Activated CD4-positive, alpha-beta T cell treated with anti-CD3 and anti-CD28 coated beads, Interleukin-2, amount 10 ng/mL, durations not matched to agents 24 days and 14 days (primary cell): Measurements from ENCODE around the gene CIDEA. TPM values are rescaled to one million over a fixed set of nuclear protein-coding genes. Genes with fewer than 3 reads are reported as not detected.

Experiments used
- DNase-seq: peaks from one replicate; pipeline ENCODE4 v3.0.0; 2022
- H3K27ac Mint-ChIP-seq: one replicate; pipeline ENCODE4 v1.8.0; 2022; ENCODE audit warnings: mild to moderate bottlenecking, mixed read lengths
- H3K27me3 Mint-ChIP-seq: one replicate; pipeline ENCODE4 v1.8.0; 2022; ENCODE audit warnings: mixed read lengths
- H3K36me3 Mint-ChIP-seq: one replicate; pipeline ENCODE4 v1.8.0; 2022; ENCODE audit warnings: low read depth, mild to moderate bottlenecking, mixed read lengths
- H3K4me1 Mint-ChIP-seq: one replicate; pipeline ENCODE4 v1.8.0; 2021; ENCODE audit warnings: mixed read lengths
- H3K4me3 Mint-ChIP-seq: one replicate; pipeline ENCODE4 v1.8.0; 2022; ENCODE audit warnings: mild to moderate bottlenecking, moderate library complexity, mixed read lengths
- H3K9me3 Mint-ChIP-seq: one replicate; pipeline ENCODE4 v1.8.0; 2021; ENCODE audit warnings: mixed read lengths
- intact Hi-C: fragments of 100-400 bp; cut with micrococcal nuclease; formaldehyde crosslinking; loops from one replicate; pipeline ENCODE4 v1.15.1; 2023
- total RNA-seq: library from RNA; stranded (reverse); gene quantifications from 2 replicates; pipeline ENCODE4 v1.2.3, GENCODE V29; 2022

Gene CIDEA
- total RNA-seq, 1 donor from 2014 or later = not detected

DNA sequence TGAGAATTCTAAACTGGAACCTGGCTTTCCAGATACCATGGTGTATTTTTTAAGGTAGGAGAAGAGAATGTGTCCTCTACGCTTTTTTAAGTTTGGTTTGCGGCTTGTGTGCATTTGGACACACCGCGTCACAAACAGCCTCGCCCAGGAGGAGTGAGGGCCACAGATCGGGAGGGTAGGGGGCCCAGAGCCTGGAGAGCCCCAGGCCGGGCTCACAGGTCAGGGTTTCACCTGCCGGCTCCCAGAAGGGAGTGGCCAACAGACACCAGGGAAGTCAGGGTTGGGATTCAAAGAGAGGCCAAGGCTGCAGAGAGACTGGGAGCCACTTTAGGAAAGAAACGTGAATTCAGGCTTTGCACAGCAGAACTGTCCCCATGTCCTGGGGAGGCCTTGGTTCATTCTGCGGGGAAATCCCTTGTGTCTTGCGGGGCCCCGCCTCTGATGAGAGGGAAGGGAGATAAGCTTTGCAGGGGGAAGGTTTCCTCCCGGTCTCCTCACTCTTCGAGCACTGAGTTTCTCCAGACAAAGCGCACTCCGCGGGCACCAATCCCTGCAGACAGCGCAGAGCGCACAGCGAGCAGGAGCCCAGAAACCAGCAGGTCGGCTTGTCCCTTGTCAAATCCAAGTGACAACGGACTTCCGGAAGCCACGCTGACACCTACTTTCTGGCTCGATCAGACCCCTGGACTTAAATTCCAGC is 51.9 kb downstream of the CIDEA start:
- peaks cover 35% of the 10 kb centered on the region for H3K27me3 Mint-ChIP-seq
- no peaks in the 10 kb centered on the region for H3K9me3 Mint-ChIP-seq
- H3K36me3 Mint-ChIP-seq = peaks cover 11% of the 10 kb centered on the region
- intact Hi-C loops = no loop called here
- peaks cover 16% of the 10 kb centered on the region for H3K4me1 Mint-ChIP-seq
- H3K4me3 Mint-ChIP-seq = peak overlapping the region; percentile 85
- no peak for DNase-seq
- no peak overlapping the region for H3K27ac Mint-ChIP-seq

GRCh38 chr18:12306752-12307700 is 52.9 kb downstream of the CIDEA start:
- H3K36me3 Mint-ChIP-seq = peaks cover 19% of the 10 kb centered on the region
- peak; percentile 68 for DNase-seq
- H3K27me3 Mint-ChIP-seq = peaks cover 35% of the 10 kb centered on the region
- H3K9me3 Mint-ChIP-seq = peaks cover 4% of the 10 kb centered on the region
- H3K4me3 Mint-ChIP-seq = peak overlapping the region; percentile 85
- H3K4me1 Mint-ChIP-seq = peaks cover 16% of the 10 kb centered on the region
- peak overlapping the region; percentile 78 for H3K27ac Mint-ChIP-seq
- intact Hi-C loops = no loop called here

GRCh38 chr18:12307701-12308385 is 53.7 kb downstream of the CIDEA start, which contains the start of gene TUBB6:
Gene TUBB6, plus strand, starts transcription at chr18:12308241. Its CDS starts 52 bp downstream, at chr18:12308293.
- Mint-ChIP-seq H3K9me3 (peaks cover 4% of the 10 kb centered on the region), H3K27ac (peak within 1 kb of the TSS; percentile 78), H3K36me3 (peaks cover 22% of the 10 kb centered on the region), H3K4me1 (peaks cover 16% of the 10 kb centered on the region), H3K27me3 (peaks cover 35% of the 10 kb centered on the region), H3K4me3 (peak within 1 kb of the TSS; percentile 85)
- peak; percentile 85 for DNase-seq
- intact Hi-C loops = loop anchor here (1.0 to 2.0 kb wide), 3 partner anchors 69 to 399 kb away; partner anchors contain the start of genes AFG3L2, MPPE1 and SPIRE1

- DNase-seq = peak; percentile 79
- peak overlapping the region; percentile 60 for H3K27ac Mint-ChIP-seq
- H3K4me3 Mint-ChIP-seq = peak overlapping the region; percentile 82
- intact Hi-C loops = loop anchor here (1.0 to 2.0 kb wide), 3 partner anchors 69 to 400 kb away; partner anchors contain the start of genes AFG3L2, MPPE1 and SPIRE1
- H3K4me1 Mint-ChIP-seq = peaks cover 16% of the 10 kb centered on the region
- H3K27me3 Mint-ChIP-seq = peaks cover 35% of the 10 kb centered on the region
- peaks cover 7% of the 10 kb centered on the region for H3K9me3 Mint-ChIP-seq
- peaks cover 29% of the 10 kb centered on the region for H3K36me3 Mint-ChIP-seq
These were observed 54.4 kb downstream of the CIDEA start for GRCh38 chr18:12308386-12309100.

GRCh38 chr18:12309683-12310198 is 55.6 kb downstream of the CIDEA start:
- H3K9me3 Mint-ChIP-seq = peaks cover 7% of the 10 kb centered on the region
- H3K4me1 Mint-ChIP-seq = peaks cover 16% of the 10 kb centered on the region
- peaks cover 32% of the 10 kb centered on the region for H3K36me3 Mint-ChIP-seq
- H3K27ac Mint-ChIP-seq = peak overlapping the region; percentile 37
- DNase-seq = no peak
- peak overlapping the region; percentile 82 for H3K4me3 Mint-ChIP-seq
- H3K27me3 Mint-ChIP-seq = peaks cover 33% of the 10 kb centered on the region
- intact Hi-C loops = loop anchor here (2.0 kb wide), 1 partner anchor 401 kb away; the partner anchor contains the start of gene MPPE1

DNA sequence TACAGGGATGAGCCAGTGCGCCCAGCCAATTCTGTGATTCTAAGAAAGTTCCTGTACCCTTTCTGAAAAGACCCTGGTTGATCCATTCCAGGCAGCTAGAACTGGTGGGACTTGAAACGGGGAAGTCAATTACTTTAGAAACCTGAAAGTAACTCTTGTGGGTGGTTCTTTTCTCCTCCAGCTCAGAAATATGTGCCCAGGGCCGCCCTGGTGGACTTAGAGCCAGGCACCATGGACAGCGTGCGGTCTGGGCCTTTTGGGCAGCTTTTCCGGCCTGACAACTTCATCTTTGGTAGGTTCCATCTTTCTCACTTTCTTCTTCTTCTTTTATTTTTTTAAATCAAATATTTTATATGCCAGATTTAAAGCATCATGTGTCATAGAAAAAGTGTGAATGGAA is 56.6 kb downstream of the CIDEA start:
- H3K27me3 Mint-ChIP-seq = peaks cover 25% of the 10 kb centered on the region
- H3K4me1 Mint-ChIP-seq = peaks cover 16% of the 10 kb centered on the region
- no peak overlapping the region for H3K4me3 Mint-ChIP-seq
- no peak for DNase-seq
- H3K27ac Mint-ChIP-seq = no peak overlapping the region
- peaks cover 32% of the 10 kb centered on the region for H3K36me3 Mint-ChIP-seq
- H3K9me3 Mint-ChIP-seq = peaks cover 7% of the 10 kb centered on the region
- intact Hi-C loops = no loop called here

- Mint-ChIP-seq H3K27me3 (peaks cover 7% of the 10 kb centered on the region), H3K4me3 (no peak overlapping the region), H3K9me3 (peaks cover 7% of the 10 kb centered on the region), H3K36me3 (peaks cover 32% of the 10 kb centered on the region), H3K27ac (no peak overlapping the region), H3K4me1 (peaks cover 7% of the 10 kb centered on the region)
- intact Hi-C loops = no loop called here
- no peak for DNase-seq
These were observed 58.8 kb downstream of the CIDEA start for GRCh38 chr18:12312976-12313375.

DNA sequence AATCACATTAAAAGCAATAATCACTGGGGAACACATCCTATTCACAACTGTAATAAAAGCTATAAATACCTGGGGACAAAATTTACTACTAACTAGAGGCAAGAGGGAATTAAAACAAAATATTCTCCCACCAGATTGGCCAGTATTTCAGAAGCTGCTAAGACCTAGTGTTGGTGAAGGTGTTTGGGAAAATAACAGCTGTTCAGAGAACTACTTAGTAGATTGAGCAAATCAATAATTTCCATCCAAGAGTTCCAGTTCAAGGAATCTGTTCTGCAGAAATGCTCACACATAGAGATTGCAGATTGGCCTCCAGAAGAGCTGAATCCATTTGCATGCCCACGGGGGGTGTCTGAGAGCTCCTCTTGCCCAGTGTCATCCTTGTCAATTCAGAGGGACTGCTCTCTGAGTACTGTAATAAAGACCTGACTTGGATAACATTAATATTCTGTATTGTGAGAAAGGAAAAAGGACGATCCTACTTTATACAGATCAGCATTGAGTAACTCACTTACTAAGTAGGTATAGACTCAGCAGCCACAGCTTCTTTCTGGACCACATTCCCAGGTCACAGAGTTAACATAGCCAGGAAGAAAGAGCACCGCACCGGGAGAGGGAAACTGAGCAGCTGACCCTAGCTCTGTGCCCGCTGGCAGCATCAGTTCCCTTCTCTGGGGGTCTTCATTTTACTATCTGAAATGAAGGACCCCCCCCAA is 59.5 kb downstream of the CIDEA start:
- H3K9me3 Mint-ChIP-seq = peaks cover 7% of the 10 kb centered on the region
- H3K4me3 Mint-ChIP-seq = no peak overlapping the region
- H3K36me3 Mint-ChIP-seq = peaks cover 32% of the 10 kb centered on the region
- H3K27ac Mint-ChIP-seq = no peak overlapping the region
- no peak for DNase-seq
- intact Hi-C loops = no loop called here
- peaks cover 6% of the 10 kb centered on the region for H3K4me1 Mint-ChIP-seq
- peaks cover 7% of the 10 kb centered on the region for H3K27me3 Mint-ChIP-seq

- intact Hi-C loops = no loop called here
- Mint-ChIP-seq H3K9me3 (peaks cover 7% of the 10 kb centered on the region), H3K4me3 (no peak overlapping the region), H3K4me1 (peaks cover 1% of the 10 kb centered on the region), H3K36me3 (peaks cover 28% of the 10 kb centered on the region), H3K27ac (no peak overlapping the region), H3K27me3 (peaks cover under 1% of the 10 kb centered on the region)
- DNase-seq = no peak
These were observed 60.6 kb downstream of the CIDEA start for GRCh38 chr18:12314591-12315305.

DNA sequence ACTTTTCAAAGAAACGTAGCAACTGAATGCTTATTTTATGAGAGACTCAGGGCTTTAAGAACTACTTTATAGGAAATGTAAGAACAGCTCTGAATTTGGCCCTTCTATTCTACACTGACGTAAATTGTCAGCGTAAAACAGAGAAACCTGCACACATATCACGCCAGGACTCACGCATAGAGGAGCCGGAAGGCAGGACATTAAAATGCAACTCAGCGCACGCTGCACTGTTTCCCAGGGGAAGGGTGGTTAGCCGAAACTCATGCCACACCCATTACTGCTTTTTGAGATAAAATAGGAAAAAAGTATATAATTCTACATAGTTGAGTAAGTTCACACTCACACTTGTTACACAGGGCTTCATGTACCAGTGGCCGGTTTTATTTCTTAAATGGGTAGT is 61.3 kb downstream of the CIDEA start:
- Mint-ChIP-seq H3K27ac (no peak overlapping the region), H3K9me3 (peaks cover 7% of the 10 kb centered on the region), H3K4me3 (no peak overlapping the region), H3K36me3 (peaks cover 27% of the 10 kb centered on the region), H3K4me1 (no peaks in the 10 kb centered on the region), H3K27me3 (no peaks in the 10 kb centered on the region)
- DNase-seq = no peak
- intact Hi-C loops = no loop called here

GRCh38 chr18:12315911-12316310 is 61.8 kb downstream of the CIDEA start:
- H3K4me3 Mint-ChIP-seq = no peak overlapping the region
- H3K4me1 Mint-ChIP-seq = no peaks in the 10 kb centered on the region
- H3K27ac Mint-ChIP-seq = no peak overlapping the region
- DNase-seq = no peak
- no peaks in the 10 kb centered on the region for H3K27me3 Mint-ChIP-seq
- peaks cover 7% of the 10 kb centered on the region for H3K9me3 Mint-ChIP-seq
- intact Hi-C loops = no loop called here
- H3K36me3 Mint-ChIP-seq = peaks cover 24% of the 10 kb centered on the region
